ENCODE results near the gene FCN3.

FCN3 gene

DNA sequence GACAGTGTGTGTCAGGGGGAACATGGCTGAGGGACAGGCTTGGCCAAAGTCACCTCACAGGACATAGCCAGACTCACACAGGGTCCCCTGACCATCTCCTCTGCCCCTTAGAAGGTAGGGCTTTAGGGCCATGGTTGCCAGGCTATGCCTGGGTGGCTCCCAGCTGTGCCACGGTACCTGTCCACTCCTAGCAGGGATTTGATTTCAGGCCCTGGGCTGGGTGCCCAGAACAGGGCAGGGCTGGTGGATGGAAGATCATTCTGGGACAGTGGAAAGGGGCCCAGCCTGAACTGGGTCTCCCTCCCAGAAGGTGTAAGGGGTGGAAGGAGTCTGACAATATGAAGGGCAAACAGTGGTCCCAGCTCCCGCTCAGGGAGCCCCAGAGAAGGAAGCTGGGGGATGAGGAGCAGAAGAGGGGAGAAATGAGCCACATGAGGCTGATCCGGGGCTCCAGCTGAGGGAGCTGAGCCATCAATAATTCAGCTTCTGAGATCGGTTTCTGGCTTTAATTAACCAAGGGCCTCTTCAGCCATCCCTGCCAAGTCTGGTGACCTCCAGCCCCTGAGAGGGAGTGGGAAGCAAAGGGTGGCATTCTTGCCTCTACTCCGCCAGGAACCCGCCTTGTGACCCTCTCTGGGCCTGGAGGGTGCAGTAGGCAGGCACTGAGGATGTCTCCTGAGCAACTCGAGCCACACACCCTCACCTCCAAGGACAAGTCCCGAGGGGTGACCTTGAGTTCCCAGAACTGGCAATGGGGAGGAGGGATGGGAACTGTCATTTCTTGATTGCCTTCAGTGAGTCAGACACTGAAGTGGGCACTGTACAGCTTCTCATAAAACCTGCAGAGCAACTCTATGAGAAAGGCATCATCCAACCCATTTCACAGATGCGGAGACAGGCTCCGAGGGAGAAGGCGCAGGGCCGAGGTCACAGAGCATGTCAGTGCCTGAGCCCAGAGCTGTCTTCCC lies 6.4 kb upstream of the FCN3 start:
- no peaks in the 10 kb centered on the region for H3K9me3 ChIP-seq (ENCODE audit: control insufficient read depth, insufficient read depth, low read length)
- H3K36me3 ChIP-seq (ENCODE audit: control insufficient read depth, low read length), result no peaks in the 10 kb centered on the region
- no peaks in the 10 kb centered on the region for H4K20me1 ChIP-seq (ENCODE audit: control insufficient read depth, insufficient read depth, low read depth, low read length)
- peaks cover 17% of the 10 kb centered on the region for H3K27me3 ChIP-seq (ENCODE audit: control insufficient read depth, low read length)
- TF ChIP-seq CTCF (IDR thresholded peaks at IDR 0.05; ENCODE audit: low read depth, low read length, poor library complexity, severe bottlenecking), result no peak
- no peak for TF ChIP-seq EZH2phosphoT487 (IDR thresholded peaks at IDR 0.05; ENCODE audit: borderline replicate concordance, low read length)
- H3K79me2 ChIP-seq (ENCODE audit: control insufficient read depth, low read length), result no peaks in the 10 kb centered on the region
- no peak overlapping the region for H3K4me2 ChIP-seq (ENCODE audit: low read length)
- H3K27ac ChIP-seq (ENCODE audit: low read depth, low read length), result no peak overlapping the region
- no peaks in the 10 kb centered on the region for H3K9me2 ChIP-seq (replicated peaks; ENCODE audit: control insufficient read depth, low read length)
- no peaks in the 10 kb centered on the region for H3K4me1 ChIP-seq (ENCODE audit: control insufficient read depth, low read length)
- no peaks in the 10 kb centered on the region; the same call in 1 of the 2 replicates for H3F3A ChIP-seq (ENCODE audit: control insufficient read depth, insufficient read depth)
- H3K4me3 ChIP-seq (ENCODE audit: low read length), result no peak overlapping the region

- no peaks in the 10 kb centered on the region for H3K79me2 ChIP-seq (ENCODE audit: control insufficient read depth, low read length)
- no peak overlapping the region for H3K4me2 ChIP-seq (ENCODE audit: low read length)
- TF ChIP-seq CTCF (IDR thresholded peaks at IDR 0.05; ENCODE audit: low read depth, low read length, poor library complexity, severe bottlenecking) (no peak), EZH2phosphoT487 (IDR thresholded peaks at IDR 0.05; ENCODE audit: borderline replicate concordance, low read length) (no peak)
- H3K9me3 ChIP-seq (ENCODE audit: control insufficient read depth, insufficient read depth, low read length), result no peaks in the 10 kb centered on the region
- no peak overlapping the region for H3K27ac ChIP-seq (ENCODE audit: low read depth, low read length)
- no peaks in the 10 kb centered on the region for H3K36me3 ChIP-seq (ENCODE audit: control insufficient read depth, low read length)
- H3K4me1 ChIP-seq (ENCODE audit: control insufficient read depth, low read length), result no peaks in the 10 kb centered on the region
- no peaks in the 10 kb centered on the region; the same call in 1 of the 2 replicates for H3F3A ChIP-seq (ENCODE audit: control insufficient read depth, insufficient read depth)
- H3K27me3 ChIP-seq (ENCODE audit: control insufficient read depth, low read length), result peaks cover 17% of the 10 kb centered on the region
- H3K4me3 ChIP-seq (ENCODE audit: low read length), result no peak overlapping the region
- no peaks in the 10 kb centered on the region for H4K20me1 ChIP-seq (ENCODE audit: control insufficient read depth, insufficient read depth, low read depth, low read length)
- no peaks in the 10 kb centered on the region for H3K9me2 ChIP-seq (replicated peaks; ENCODE audit: control insufficient read depth, low read length)
These were observed 5.6 kb upstream of the FCN3 start for GRCh38 chr1:27380224-27380623.

DNA sequence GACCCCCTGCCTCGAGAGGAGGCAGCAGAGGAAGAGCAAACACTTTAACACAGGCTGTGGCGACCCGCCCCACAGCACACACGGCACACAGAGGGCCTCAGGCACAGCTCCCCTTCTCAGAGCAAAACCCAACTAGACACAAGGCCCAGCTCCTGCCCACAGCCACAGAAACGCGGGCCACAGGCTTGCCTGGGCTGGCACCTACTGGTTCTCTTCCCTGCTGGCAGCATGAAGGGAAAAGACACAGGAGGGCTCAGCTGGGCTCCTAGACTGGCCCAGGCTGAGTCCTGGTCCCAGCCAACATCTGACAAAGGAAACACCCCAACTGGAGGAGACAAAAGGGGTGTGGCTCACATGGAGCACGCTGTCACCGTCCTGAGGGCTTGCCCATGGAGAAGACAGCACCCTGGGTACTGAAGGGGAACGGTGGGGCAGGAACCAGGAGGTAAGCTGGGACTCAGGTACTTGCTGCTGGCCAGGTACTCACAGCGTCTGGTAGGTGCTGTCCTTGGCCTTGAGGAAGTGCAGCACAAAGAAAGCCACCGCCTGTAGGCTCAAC lies 5.0 kb upstream of the FCN3 start:
- H3K9me3 ChIP-seq (ENCODE audit: control insufficient read depth, insufficient read depth, low read length), result no peaks in the 10 kb centered on the region
- peaks cover 17% of the 10 kb centered on the region for H3K27me3 ChIP-seq (ENCODE audit: control insufficient read depth, low read length)
- no peaks in the 10 kb centered on the region for H3K4me1 ChIP-seq (ENCODE audit: control insufficient read depth, low read length)
- no peak overlapping the region for H3K4me2 ChIP-seq (ENCODE audit: low read length)
- H3F3A ChIP-seq (ENCODE audit: control insufficient read depth, insufficient read depth), result no peaks in the 10 kb centered on the region; the same call in 1 of the 2 replicates
- TF ChIP-seq CTCF (IDR thresholded peaks at IDR 0.05; ENCODE audit: low read depth, low read length, poor library complexity, severe bottlenecking), result no peak
- TF ChIP-seq EZH2phosphoT487 (IDR thresholded peaks at IDR 0.05; ENCODE audit: borderline replicate concordance, low read length), result no peak
- no peaks in the 10 kb centered on the region for H3K79me2 ChIP-seq (ENCODE audit: control insufficient read depth, low read length)
- no peak overlapping the region for H3K27ac ChIP-seq (ENCODE audit: low read depth, low read length)
- H3K4me3 ChIP-seq (ENCODE audit: low read length), result no peak overlapping the region
- H3K36me3 ChIP-seq (ENCODE audit: control insufficient read depth, low read length), result no peaks in the 10 kb centered on the region
- H4K20me1 ChIP-seq (ENCODE audit: control insufficient read depth, insufficient read depth, low read depth, low read length), result no peaks in the 10 kb centered on the region
- no peaks in the 10 kb centered on the region for H3K9me2 ChIP-seq (replicated peaks; ENCODE audit: control insufficient read depth, low read length)

Data from DOHH2 (cell line).